GM04503 (cell line): Measurements from ENCODE around the gene KRTAP5-6.
"Not testable (repeated sequence)": the region's sequence is repeated elsewhere in the genome, so short reads cannot be mapped to it uniquely, and the experiment has no call there.

Experiments
- DNase-seq: peaks from one replicate; pipeline ENCODE4 v3.0.0-alpha.2; 2012; ENCODE audit warnings: low read depth

The KRTAP5-6 gene

DNA sequence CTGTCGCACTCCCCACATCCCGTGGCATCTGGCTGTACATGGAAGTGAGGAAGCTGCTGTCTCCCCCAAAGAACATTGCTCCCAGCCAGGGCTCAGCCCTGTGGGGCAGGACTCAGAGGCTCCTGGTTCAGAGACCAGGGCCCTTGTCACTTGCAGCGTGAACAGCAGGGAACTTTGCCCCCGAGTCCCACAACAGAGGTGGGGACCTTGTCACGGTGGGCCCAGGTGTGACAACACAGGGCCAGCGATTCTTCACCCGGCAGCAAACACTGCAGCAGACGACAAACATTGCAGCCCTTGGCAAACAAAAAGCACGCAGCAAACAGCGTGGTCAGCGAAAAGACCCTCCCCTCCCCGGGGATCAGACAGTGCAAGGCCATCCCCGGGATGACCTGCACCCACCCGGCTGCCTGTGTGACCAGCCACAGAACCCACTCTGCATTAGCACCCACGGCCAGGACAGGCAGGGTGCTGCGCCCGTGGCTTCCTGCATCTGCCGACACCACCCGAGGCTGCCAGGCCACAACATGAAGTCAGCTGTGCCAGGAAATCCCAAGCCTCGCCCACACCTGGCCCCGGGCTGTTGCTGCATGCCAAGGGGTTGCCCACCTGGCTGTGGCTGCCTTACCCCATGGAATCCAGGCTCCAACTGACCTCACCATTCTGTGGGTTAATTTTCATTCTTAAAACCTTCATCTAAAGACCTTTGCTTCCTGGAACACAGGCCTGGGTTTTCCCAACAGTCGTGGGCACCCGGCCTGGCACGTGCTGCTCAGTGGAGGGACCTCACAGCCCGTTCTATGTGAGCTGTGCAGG is 35.3 kb upstream of the KRTAP5-6 start:
- not testable (repeated sequence) for DNase-seq

GRCh38 chr11:1662699-1663283 is 34.2 kb upstream of the KRTAP5-6 start:
- not testable (repeated sequence) for DNase-seq

GRCh38 chr11:1665313-1665712 is 31.7 kb upstream of the KRTAP5-6 start:
- no peak for DNase-seq

GRCh38 chr11:1667121-1667850 is 29.7 kb upstream of the KRTAP5-6 start:
- DNase-seq = no peak

DNA sequence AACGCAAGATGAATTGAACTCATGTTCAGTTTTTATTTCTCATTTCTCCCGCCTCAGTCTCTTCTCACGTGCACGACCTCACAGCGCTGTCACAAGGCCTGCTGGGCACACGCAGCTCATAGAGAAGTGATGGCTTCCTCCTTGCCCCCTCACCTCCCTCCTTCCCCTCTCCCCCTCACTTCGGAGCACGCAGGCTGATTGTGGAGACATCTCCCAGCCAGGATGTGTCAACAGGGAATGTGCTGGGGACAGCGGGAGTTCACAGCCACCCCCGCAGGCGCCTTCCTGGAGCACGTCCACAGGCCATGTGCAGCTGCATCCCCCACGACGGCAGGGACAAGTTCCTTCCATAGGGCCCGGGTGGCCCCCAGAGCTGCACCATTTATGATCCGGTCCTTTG is 29.1 kb upstream of the KRTAP5-6 start:
- no peak for DNase-seq

GRCh38 chr11:1668911-1669473 is 28.0 kb upstream of the KRTAP5-6 start:
- no peak for DNase-seq

- DNase-seq = no peak
Measured at GRCh38 chr11:1669546-1670218, 27.3 kb upstream of the KRTAP5-6 start.

GRCh38 chr11:1670457-1670856 is 26.5 kb upstream of the KRTAP5-6 start:
- DNase-seq = not testable (repeated sequence)

DNA sequence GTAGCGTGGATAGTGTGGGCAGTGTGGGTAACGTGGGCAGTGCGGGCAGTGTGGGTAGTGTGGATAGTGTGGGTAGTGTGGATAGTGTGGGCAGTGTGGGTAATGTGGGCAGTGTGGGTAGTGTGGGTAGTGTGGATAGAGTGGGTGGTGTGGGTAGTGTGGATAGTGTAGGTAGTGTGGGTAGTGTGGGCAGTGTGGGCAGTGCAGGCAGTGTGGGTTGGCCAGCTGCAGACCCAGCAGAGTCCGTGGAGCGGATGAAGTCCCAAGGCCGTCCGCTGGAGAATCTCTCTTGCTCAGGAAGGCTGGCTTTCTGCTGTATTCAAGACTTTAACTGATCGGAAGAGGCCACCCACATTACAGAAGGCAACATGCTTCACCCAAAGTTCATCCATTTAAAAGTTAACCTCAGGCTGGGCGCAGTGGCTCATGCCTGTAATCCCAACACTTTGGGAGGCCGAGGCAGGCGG is 26.1 kb upstream of the KRTAP5-6 start:
- no peak for DNase-seq

DNA sequence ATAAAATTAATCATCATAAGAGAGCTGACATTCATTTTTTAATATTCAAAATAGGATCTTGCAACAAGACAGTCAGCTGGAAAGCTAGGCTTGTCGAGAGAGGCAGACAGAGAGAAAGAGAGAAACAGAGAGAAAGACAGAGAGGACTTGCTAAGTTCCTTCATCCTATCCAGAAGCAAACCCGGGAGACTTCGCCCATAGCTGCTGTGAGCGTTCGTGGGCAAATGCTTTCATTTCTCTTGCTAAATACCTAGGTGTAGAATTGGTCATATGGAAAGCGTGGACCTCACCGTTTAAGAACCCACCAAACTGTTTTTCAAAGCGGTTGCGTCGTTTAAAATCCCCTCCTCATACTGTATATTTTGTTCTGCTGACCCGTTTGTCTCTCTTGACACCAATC is 25.3 kb upstream of the KRTAP5-6 start:
- DNase-seq = no peak

- DNase-seq = no peak
Measured at GRCh38 chr11:1672613-1673350, 24.2 kb upstream of the KRTAP5-6 start.

GRCh38 chr11:1673446-1674172 is 23.4 kb upstream of the KRTAP5-6 start:
- no peak for DNase-seq

DNA sequence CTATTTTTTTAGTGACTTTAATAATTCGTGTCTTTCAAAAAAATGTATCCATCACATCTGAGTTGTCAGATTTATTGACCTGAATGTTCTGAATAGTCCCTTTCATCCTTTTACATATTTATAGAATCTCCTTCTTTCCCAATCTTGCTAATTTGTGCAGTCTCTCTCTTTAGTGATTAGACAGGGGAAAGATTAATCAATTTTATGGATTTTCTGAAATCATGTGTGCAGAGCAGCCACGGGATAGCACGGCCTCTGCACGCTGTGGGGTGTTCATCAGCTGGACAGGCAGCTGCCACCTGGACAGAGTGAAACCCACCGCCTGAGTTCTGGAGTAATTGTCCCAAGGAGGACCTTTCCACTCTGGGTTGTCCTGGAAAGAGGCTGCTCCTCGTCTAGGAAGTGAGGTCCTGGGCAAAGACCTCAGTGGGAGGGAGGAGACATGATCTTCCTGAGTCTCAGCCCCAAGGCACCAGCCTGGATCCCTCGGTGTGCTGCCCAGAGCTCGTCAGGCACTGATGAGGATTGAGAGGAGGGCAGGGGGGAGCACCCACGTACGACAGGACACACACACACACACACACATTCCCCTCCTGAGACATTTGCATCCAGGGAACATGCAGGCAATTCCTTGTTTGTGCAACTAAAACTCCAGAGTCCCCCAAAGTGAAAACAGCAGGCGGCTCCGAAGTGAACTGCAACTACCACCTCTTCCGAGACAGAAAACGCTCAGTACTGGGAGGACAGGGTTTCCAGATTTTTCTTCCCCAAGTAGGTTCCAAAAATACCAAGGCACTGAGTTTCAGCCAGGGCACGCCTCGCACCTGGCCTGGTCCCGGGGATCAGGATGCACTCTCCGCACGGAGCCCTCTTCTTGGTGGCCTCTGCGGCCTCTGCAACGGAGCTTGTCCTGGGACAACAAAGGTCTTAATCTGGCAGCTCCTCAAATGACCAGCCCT is 22.5 kb upstream of the KRTAP5-6 start:
- no peak for DNase-seq

GRCh38 chr11:1675536-1676228 is 21.3 kb upstream of the KRTAP5-6 start:
- no peak for DNase-seq

DNA sequence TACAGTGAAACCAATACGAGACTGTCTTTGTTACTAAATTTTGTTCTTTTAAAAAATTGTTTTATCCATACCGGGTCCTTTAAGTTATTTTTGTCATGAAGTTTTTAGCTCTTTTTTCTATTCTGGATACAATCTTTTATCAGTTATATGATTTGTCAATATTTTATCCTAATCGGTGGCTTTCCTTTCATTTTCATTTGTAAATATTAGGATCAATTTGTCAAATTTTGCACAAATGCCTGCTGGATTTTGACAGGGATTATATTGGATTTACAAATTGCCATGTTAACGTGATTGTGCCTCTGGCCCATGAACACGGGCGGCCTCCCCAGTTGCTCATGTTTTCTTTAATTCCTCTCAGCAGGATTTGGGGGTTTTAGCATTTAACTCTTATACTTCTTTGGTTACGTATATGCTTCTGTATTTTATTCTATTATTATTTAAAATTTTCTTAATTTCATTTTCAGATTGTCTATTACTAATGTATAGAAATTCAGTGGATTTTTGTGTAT is 20.7 kb upstream of the KRTAP5-6 start:
- DNase-seq = no peak

DNA sequence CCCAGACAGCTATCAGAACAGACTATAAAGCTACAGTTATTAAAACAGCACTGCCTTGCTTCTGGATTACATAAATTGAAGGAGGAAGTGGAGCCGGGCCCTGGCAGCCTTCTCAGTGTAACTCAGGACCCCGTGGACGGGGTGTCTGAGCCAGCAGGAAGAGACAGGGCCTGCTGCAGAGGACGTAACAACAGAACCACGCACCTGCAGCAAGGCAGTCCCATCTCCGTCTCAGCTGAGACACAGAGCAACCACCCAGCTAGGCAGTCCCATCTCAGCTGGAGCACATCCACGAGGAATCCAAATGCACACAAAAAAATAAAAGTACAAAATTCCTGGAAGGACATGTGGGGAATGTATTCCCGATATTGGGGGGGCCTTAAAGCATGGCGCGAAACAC is 17.1 kb upstream of the KRTAP5-6 start:
- DNase-seq = no peak

DNA sequence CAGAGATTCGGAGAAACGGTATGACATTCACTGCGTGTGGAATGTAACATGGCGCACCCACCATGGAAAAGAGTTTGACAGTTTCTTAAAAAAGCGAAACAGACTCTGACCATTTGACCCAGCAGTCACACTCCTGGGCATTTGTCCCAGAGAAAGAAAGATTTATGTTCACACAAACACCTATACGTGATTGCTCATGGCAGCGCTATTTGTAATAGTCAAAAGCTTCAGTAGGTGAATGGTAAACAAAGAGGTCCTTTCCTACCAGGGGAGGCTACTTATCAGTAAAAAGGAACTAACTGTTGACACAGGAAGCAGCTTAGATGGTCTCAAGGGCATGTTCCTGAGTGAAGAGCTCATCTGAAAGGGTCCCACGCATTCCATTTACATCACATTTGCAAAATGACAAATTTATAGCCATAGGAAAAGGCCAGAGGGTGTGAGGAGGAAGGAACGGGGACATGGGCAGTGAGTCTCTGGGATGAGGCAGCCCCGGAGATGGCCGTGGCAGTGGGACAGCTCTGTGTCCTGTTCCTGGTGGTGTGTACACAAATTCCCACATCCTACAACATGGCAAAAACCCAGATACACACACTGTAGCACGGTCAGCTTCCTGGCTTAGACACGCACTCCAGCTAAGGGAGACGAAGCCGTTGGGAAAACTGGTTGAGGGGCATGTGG is 14.6 kb upstream of the KRTAP5-6 start:
- DNase-seq = no peak

- DNase-seq = not testable (repeated sequence)
Measured at GRCh38 chr11:1683216-1683615, 13.8 kb upstream of the KRTAP5-6 start.
